ENCODE results near the gene LASP1.

- TF ChIP-seq EZH2 (IDR thresholded peaks at IDR 0.05; ENCODE audit: insufficient read depth, poor library complexity, severe bottlenecking) (no peak), EZH2phosphoT487 (IDR thresholded peaks at IDR 0.05; ENCODE audit: insufficient read depth, low read depth) (no peak)
Observed at GRCh38 chr17:38892083-38892482, 22.2 kb downstream of the LASP1 start.

All from GM23248 (cell line).